Tongue (tissue), 2 donors: ENCODE measurements around the gene FAM177B. TPM values are rescaled to one million over a fixed set of nuclear protein-coding genes. Genes with fewer than 3 reads are reported as not detected.
A peak's percentile ranks its signal among the peaks of the same experiment; 100 is the strongest.
"Not testable (repeated sequence)": the region's sequence is repeated elsewhere in the genome, so short reads cannot be mapped to it uniquely, and the experiment has no call there.

Experiments used
- DNase-seq: peaks from one replicate; pipeline ENCODE4 v3.0.0-alpha.2; 2015
- total RNA-seq: library from RNA; depleted of rRNA; stranded (reverse); fragments of >200 nt; gene quantifications from one replicate; pipeline ENCODE4 v1.2.3, GENCODE V29; 2014

Gene FAM177B
- total RNA-seq, 1 donor from 2014 or later, result 0.41 TPM

- DNase-seq, result not testable (repeated sequence)
Observed at GRCh38 chr1:222741630-222742457, 4.8 kb downstream of the FAM177B start.

GRCh38 chr1:222749927-222750326 lies 12.9 kb downstream of the FAM177B start:
- DNase-seq, result no peak

GRCh38 chr1:222750651-222751050 lies 13.6 kb downstream of the FAM177B start:
- no peak for DNase-seq

- DNase-seq, result no peak
Observed at GRCh38 chr1:222751255-222751654, 14.3 kb downstream of the FAM177B start.

GRCh38 chr1:222754366-222755139 lies 17.6 kb downstream of the FAM177B start:
- DNase-seq, result peak; percentile 89

GRCh38 chr1:222757646-222758268 lies 20.8 kb downstream of the FAM177B start:
- DNase-seq, result peak; percentile 93

- DNase-seq, result peak; percentile 62
Observed at GRCh38 chr1:222759451-222760035, 22.5 kb downstream of the FAM177B start.

GRCh38 chr1:222761083-222761482 lies 24.1 kb downstream of the FAM177B start:
- peak; percentile 47 for DNase-seq

- not testable (repeated sequence) for DNase-seq
Observed at GRCh38 chr1:222762178-222762577, 25.2 kb downstream of the FAM177B start.

- no peak for DNase-seq
Observed at GRCh38 chr1:222767152-222767571, 30.2 kb downstream of the FAM177B start.

- DNase-seq, result no peak
Observed at GRCh38 chr1:222768592-222768991, 31.6 kb downstream of the FAM177B start.

- no peak for DNase-seq
Observed at GRCh38 chr1:222769181-222769580, 32.2 kb downstream of the FAM177B start.

- DNase-seq, result no peak
Observed at GRCh38 chr1:222769971-222770620, 33.1 kb downstream of the FAM177B start.

GRCh38 chr1:222772996-222773379 lies 36.0 kb downstream of the FAM177B start:
- peak; percentile 72 for DNase-seq

- no peak for DNase-seq
Observed at GRCh38 chr1:222777463-222777862, 40.5 kb downstream of the FAM177B start.

GRCh38 chr1:222777977-222778376 lies 41.0 kb downstream of the FAM177B start:
- DNase-seq, result no peak

GRCh38 chr1:222781251-222781650 lies 44.2 kb downstream of the FAM177B start:
- DNase-seq, result no peak

- DNase-seq, result no peak
Observed at GRCh38 chr1:222783051-222783450, 46.0 kb downstream of the FAM177B start.

GRCh38 chr1:222784371-222784770 lies 47.4 kb downstream of the FAM177B start:
- DNase-seq, result no peak

- no peak for DNase-seq
Observed at GRCh38 chr1:222784916-222785315, 47.9 kb downstream of the FAM177B start.

GRCh38 chr1:222785529-222785928 lies 48.5 kb downstream of the FAM177B start:
- DNase-seq, result no peak

- DNase-seq, result peak; percentile 80
Observed at GRCh38 chr1:222786121-222786520, 49.1 kb downstream of the FAM177B start.
